ENCODE data around the gene FMNL2.
A peak's percentile ranks its signal among the peaks of the same experiment; 100 is the strongest.

FMNL2 gene

DNA sequence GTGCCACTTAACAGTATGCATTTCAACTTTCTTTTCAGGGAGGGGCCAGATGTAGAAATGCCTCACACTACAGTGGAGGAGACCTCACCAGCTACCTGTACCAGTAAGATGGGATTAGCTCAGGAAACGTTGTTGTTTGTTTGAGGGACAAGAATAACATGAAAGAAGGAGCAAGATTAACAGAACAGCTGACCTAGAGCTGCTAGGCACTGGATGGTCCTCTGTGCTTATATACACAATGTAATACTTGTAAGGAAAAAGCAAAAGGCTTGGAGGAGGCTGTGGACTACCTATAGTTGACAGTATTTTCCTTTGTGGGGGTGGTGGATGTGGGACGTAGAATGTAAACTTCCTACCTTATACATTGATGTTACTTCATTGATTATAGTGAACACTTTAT, 154.4 kb downstream of the FMNL2 start:
- no peak for DNase-seq (ENCODE audit: low read depth)
- no peak for TF ChIP-seq CTCF (IDR thresholded peaks at IDR 0.05; ENCODE audit: insufficient read depth, low read depth, low read length, missing control alignments)
- H3K4me3 ChIP-seq (ENCODE audit: low read depth, low read length): no peak overlapping the region

DNA sequence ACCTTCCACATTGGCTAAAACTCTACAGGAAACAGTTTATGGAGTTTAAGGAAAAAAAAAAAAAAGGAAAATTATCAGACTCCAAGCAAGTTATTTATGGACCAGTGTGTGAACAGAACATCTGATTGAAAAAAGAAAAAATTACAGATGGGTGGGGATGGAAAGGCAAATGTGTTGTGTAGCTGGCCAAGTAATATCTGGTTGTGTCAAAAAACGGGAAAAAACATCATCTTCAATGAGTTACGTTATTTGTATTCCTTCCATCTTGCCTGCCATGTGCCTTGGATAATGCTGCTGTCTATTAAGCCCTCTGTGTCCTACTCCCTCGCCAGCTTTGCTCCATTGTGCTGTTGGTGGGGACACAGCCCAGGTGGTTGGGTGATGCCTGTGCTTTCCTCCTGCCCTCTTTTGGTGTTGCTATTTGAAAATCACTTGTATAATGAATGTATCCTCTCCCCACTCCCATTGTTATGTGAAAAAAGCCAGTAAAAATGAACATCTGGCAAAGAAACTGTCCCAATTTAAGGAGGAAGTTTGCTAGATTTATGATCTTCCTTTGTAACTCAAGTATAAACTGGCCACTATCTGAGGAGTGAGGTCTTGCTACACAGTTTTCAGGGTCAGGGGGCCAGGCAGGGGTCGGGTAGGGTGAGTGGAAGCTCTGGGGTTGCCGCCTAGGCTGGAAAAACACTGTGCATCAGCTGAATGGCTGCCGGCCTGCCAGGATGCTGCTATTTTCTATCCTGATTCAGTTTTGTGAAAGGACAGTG, 155.9 kb downstream of the FMNL2 start:
- DNase-seq (ENCODE audit: low read depth): no peak
- no peak for TF ChIP-seq CTCF (IDR thresholded peaks at IDR 0.05; ENCODE audit: insufficient read depth, low read depth, low read length, missing control alignments)
- no peak overlapping the region for H3K4me3 ChIP-seq (ENCODE audit: low read depth, low read length)

DNA sequence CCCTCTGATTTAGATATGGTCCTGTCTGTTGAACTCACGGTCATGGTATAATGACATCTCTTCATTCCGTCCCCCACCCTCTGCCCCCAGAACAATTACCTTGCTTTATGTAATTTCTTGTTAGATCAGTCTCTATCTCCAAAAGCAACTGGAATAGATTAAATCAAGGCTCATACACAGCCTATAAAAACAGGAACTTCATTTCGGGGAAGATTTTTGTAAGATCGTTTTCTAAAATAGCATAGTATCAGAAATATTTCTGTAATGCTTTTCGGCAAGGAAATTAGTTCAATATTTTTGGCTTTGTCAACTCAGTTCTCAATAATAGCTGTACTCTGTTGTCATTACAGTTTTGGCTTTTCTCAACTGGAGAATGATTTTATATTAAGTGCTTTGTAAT, 157.2 kb downstream of the FMNL2 start:
- H3K4me3 ChIP-seq (ENCODE audit: low read depth, low read length): no peak overlapping the region
- no peak for DNase-seq (ENCODE audit: low read depth)
- no peak for TF ChIP-seq CTCF (IDR thresholded peaks at IDR 0.05; ENCODE audit: insufficient read depth, low read depth, low read length, missing control alignments)

GRCh38 chr2:152492911-152493310, 157.9 kb downstream of the FMNL2 start:
- no peak overlapping the region for H3K4me3 ChIP-seq (ENCODE audit: low read depth, low read length)
- DNase-seq (ENCODE audit: low read depth): no peak
- no peak for TF ChIP-seq CTCF (IDR thresholded peaks at IDR 0.05; ENCODE audit: insufficient read depth, low read depth, low read length, missing control alignments)

DNA sequence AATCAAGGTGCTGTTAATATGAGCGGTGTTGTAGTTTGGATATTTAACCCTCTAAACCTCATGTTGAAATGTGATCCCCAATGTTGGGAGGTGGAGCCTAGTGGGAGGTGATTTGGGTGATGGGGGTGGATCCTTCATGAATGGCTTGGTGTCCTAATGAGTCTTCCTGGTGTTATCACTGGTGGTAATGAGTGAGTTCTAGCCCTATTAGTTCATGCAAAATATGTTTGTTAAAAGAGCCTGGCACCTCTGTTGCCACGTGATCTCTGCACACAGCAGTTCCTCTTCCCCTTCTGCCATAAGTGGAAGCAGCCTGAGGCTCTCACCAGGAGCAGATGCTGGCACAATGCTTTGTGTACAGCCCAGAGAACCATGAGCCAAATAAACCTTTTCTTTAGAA, 158.4 kb downstream of the FMNL2 start:
- H3K4me3 ChIP-seq (ENCODE audit: low read depth, low read length): no peak overlapping the region
- no peak for TF ChIP-seq CTCF (IDR thresholded peaks at IDR 0.05; ENCODE audit: insufficient read depth, low read depth, low read length, missing control alignments)
- DNase-seq (ENCODE audit: low read depth): peak; percentile 15

DNA sequence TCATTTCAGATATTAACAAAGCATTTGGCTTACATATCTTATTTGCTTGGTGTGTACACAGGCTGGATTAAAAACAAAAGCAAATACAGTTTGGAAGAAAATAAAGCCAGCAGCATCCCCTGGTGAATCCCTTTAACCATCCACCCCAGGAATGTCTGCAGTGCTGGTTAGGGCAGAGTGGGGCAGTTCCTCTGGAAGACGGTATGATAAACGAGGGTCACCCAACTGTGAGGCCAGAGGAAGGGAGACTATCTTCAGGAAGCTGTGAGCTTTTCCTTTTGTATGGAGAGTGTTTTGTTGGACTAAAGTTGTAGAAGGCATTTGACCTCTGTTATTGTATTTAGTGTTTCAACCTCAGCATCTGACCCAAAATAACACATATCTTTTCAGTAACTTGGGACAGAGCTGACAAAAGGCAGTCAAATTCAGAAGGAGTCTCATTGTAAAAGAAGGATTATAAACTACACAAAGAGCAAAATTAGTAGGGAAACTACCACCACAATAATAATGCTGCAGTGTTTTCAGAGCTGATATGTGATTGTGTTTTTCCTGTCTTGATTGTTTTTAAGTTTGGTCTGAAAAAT, 159.1 kb downstream of the FMNL2 start:
- no peak for TF ChIP-seq CTCF (IDR thresholded peaks at IDR 0.05; ENCODE audit: insufficient read depth, low read depth, low read length, missing control alignments)
- DNase-seq (ENCODE audit: low read depth): no peak
- H3K4me3 ChIP-seq (ENCODE audit: low read depth, low read length): no peak overlapping the region

DNA sequence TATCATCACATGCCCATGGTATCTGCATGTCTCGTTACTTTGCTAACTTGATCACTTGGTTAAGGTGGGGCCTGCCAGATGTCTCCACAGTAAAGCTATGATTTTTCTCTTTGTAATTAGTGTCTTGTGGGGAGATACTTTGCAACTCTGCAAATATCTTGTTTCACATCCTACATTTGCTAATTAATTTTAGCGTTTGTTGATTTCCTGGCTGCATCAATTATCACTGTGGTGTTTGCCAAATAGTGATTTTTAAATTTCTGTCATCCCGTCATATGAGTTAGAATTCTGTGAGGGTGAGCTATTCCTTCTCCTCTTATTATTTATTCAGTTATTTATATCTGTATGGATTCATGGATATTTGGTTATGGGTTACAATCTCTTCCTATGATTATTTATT, 161.4 kb downstream of the FMNL2 start:
- no peak for TF ChIP-seq CTCF (IDR thresholded peaks at IDR 0.05; ENCODE audit: insufficient read depth, low read depth, low read length, missing control alignments)
- DNase-seq (ENCODE audit: low read depth): no peak
- no peak overlapping the region for H3K4me3 ChIP-seq (ENCODE audit: low read depth, low read length)
